HG02970 (cell line): ENCODE results near the gene RNF215.
"Not testable (repeated sequence)": the region's sequence is repeated elsewhere in the genome, so short reads cannot be mapped to it uniquely, and the experiment has no call there.

Experiments used
- ATAC-seq: cut with Tn5 transposase; IDR thresholded peaks from one replicate; pipeline ENCODE4 v1.9.1; 2021; ENCODE audit warnings: mild to moderate bottlenecking, moderate library complexity, moderate number of reproducible peaks; ENCODE audit not compliant: unreplicated experiment, low FRiP score

Gene RNF215

GRCh38 chr22:30365891-30366290, 21.3 kb downstream of the RNF215 start:
- ATAC-seq: no peak

GRCh38 chr22:30362651-30363281, 24.4 kb downstream of the RNF215 start:
- no peak for ATAC-seq

- ATAC-seq: no peak
These were observed 25.1 kb downstream of the RNF215 start for GRCh38 chr22:30361916-30362650.

- no peak for ATAC-seq
These were observed 28.7 kb downstream of the RNF215 start for GRCh38 chr22:30358541-30358940.

GRCh38 chr22:30357650-30358215, 29.5 kb downstream of the RNF215 start:
- ATAC-seq: no peak

GRCh38 chr22:30357236-30357570, 30.0 kb downstream of the RNF215 start:
- ATAC-seq: no peak

- peak; percentile 90 for ATAC-seq
These were observed 30.6 kb downstream of the RNF215 start, which contains the start of the genes CCDC157 and SF3A1 for GRCh38 chr22:30356449-30357235. TSS of gene CCDC157 (plus strand) at chr22:30357007. CDS start at chr22:30366001, 8,994 bp downstream. TSS of gene SF3A1 (minus strand) at chr22:30356894. CDS start at chr22:30356792, 102 bp downstream.

- ATAC-seq: no peak
These were observed 32.6 kb downstream of the RNF215 start for GRCh38 chr22:30354644-30355043.

GRCh38 chr22:30351226-30351625, 36.0 kb downstream of the RNF215 start:
- ATAC-seq: no peak

GRCh38 chr22:30348809-30349208, 38.4 kb downstream of the RNF215 start:
- no peak for ATAC-seq

- ATAC-seq: no peak
These were observed 38.8 kb downstream of the RNF215 start for GRCh38 chr22:30348404-30348803.

GRCh38 chr22:30347255-30347892, 39.8 kb downstream of the RNF215 start:
- no peak for ATAC-seq

GRCh38 chr22:30344447-30345200, 42.6 kb downstream of the RNF215 start:
- ATAC-seq: no peak

- no peak for ATAC-seq
These were observed 46.1 kb downstream of the RNF215 start for GRCh38 chr22:30340911-30341685.

- ATAC-seq: no peak
These were observed 48.4 kb downstream of the RNF215 start for GRCh38 chr22:30338802-30339201.

GRCh38 chr22:30338341-30338740, 48.9 kb downstream of the RNF215 start:
- not testable (repeated sequence) for ATAC-seq

GRCh38 chr22:30337461-30337778, 49.8 kb downstream of the RNF215 start:
- no peak for ATAC-seq

GRCh38 chr22:30336752-30337460, 50.3 kb downstream of the RNF215 start:
- ATAC-seq: no peak

GRCh38 chr22:30335236-30335635, 52.0 kb downstream of the RNF215 start:
- ATAC-seq: no peak
